Neural cell (in vitro differentiated cells): ENCODE measurements around the gene ACAP3.

ENCODE experiments used
- EZH2 ChIP-seq: fragments of 200-600, 300-800 bp; shearing (Covaris generic), sonication (generic); IDR thresholded peaks from 2 replicates; pipeline ENCODE4 v1.6.1; 2014; ENCODE audit warnings: antibody characterized with exemption, low read length, borderline replicate concordance, mild to moderate bottlenecking; ENCODE audit not compliant: insufficient read depth, poor library complexity, severe bottlenecking
- RAD21 ChIP-seq: fragments of 450-650 bp; conservative IDR thresholded peaks from 2 replicates; pipeline ENCODE4 v1.6.1; 2014; ENCODE audit warnings: antibody characterized with exemption, mild to moderate bottlenecking, moderate library complexity
- TF ChIP-seq, protein P1 (sequence below): fragments of 450-650 bp; IDR thresholded peaks from 2 replicates; pipeline ENCODE4 v1.5.1; 2014; ENCODE audit warnings: antibody characterized with exemption, mild to moderate bottlenecking, moderate library complexity; ENCODE audit not compliant: poor library complexity, severe bottlenecking

DNA sequence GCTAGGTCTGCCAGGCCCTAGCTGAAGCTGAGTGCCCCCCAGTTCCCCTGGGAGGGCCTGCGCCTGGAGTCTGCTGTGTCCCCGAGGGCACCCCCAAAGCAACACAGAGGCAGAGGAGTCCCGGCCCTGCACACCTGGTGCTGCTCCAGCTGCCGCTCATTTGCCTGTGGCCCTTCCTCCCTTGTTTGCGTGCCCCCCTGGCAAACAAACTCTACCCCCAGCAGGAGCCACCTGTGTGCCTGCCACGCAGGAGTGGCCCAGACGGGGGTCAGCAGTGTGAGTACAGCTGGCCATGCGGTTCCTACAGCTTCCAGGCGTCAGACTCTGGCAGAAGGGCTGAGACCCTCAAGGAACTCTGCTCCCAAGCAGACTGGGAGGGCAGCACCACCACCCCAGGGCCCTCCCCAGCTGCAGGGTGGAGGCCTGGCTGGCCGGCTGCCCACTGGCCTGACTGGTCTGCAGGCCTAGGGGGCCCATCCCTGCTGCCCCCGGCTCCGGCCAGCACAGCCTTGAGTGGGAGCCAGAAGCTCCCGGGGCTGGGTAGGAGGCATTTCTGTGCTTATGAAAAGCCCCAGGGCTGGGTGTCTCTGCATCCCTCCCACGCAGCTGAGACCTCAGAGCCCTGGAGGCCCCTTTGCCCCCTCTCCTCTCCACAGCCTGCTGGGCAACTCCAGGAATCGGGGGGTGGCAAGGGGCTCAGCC is 22.8 kb upstream of the ACAP3 start:
- TF ChIP-seq, protein P1, sequence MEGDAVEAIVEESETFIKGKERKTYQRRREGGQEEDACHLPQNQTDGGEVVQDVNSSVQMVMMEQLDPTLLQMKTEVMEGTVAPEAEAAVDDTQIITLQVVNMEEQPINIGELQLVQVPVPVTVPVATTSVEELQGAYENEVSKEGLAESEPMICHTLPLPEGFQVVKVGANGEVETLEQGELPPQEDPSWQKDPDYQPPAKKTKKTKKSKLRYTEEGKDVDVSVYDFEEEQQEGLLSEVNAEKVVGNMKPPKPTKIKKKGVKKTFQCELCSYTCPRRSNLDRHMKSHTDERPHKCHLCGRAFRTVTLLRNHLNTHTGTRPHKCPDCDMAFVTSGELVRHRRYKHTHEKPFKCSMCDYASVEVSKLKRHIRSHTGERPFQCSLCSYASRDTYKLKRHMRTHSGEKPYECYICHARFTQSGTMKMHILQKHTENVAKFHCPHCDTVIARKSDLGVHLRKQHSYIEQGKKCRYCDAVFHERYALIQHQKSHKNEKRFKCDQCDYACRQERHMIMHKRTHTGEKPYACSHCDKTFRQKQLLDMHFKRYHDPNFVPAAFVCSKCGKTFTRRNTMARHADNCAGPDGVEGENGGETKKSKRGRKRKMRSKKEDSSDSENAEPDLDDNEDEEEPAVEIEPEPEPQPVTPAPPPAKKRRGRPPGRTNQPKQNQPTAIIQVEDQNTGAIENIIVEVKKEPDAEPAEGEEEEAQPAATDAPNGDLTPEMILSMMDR: no peak
- TF ChIP-seq EZH2 (no peak), RAD21 (no peak)
